Mononuclear cell (primary cell): ENCODE results near the gene UBE2C. TPM values are rescaled to one million over a fixed set of nuclear protein-coding genes. Genes with fewer than 3 reads are reported as not detected.

Experiments
- H3K27me3 ChIP-seq: 2 replicates; pipeline ENCODE4 v1.6.0; 2011; ENCODE audit warnings: low read length, control low read depth; ENCODE audit not compliant: insufficient read depth
- H3K4me1 ChIP-seq: 2 replicates; pipeline ENCODE4 v1.5.1; 2011; ENCODE audit warnings: mild to moderate bottlenecking, low read length, control low read depth; ENCODE audit not compliant: insufficient read depth
- H3K4me3 ChIP-seq: 2 replicates; pipeline ENCODE4 v1.5.1; 2011; ENCODE audit warnings: mild to moderate bottlenecking, low read length, moderate library complexity
- H3K9me3 ChIP-seq: 2 replicates; pipeline ENCODE4 v1.5.1; 2011; ENCODE audit warnings: low read depth, mild to moderate bottlenecking, control low read depth, low read length
- total RNA-seq: library from RNA; depleted of rRNA; stranded (reverse); fragments of >200 nt; gene quantifications from one replicate; pipeline ENCODE4 v1.2.3, GENCODE V29; 2012

Gene UBE2C
- total RNA-seq, 1 donor = 1.6 TPM

- Histone ChIP-seq H3K4me3 (no peak overlapping the region), H3K9me3 (no peaks in the 10 kb centered on the region), H3K4me1 (peaks cover 43% of the 10 kb centered on the region), H3K27me3 (no peaks in the 10 kb centered on the region)
These were observed 22.3 kb downstream of the UBE2C start for GRCh38 chr20:45834797-45835161.

- H3K4me1 ChIP-seq = peaks cover 43% of the 10 kb centered on the region
- H3K27me3 ChIP-seq = no peaks in the 10 kb centered on the region
- H3K4me3 ChIP-seq = no peak overlapping the region
- H3K9me3 ChIP-seq = no peaks in the 10 kb centered on the region
These were observed 22.9 kb downstream of the UBE2C start for GRCh38 chr20:45835329-45835765.

GRCh38 chr20:45835825-45836224, 23.4 kb downstream of the UBE2C start:
- H3K4me3 ChIP-seq = no peak overlapping the region
- H3K27me3 ChIP-seq = no peaks in the 10 kb centered on the region
- peaks cover 43% of the 10 kb centered on the region for H3K4me1 ChIP-seq

GRCh38 chr20:45836841-45837240, 24.4 kb downstream of the UBE2C start:
- Histone ChIP-seq H3K9me3 (no peaks in the 10 kb centered on the region), H3K27me3 (no peaks in the 10 kb centered on the region), H3K4me1 (peaks cover 41% of the 10 kb centered on the region), H3K4me3 (no peak overlapping the region)

More at GRCh38 chr20:45835825-45836224, 23.4 kb downstream of the UBE2C start:
- no peaks in the 10 kb centered on the region for H3K9me3 ChIP-seq

- Histone ChIP-seq H3K27me3 (no peaks in the 10 kb centered on the region), H3K9me3 (no peaks in the 10 kb centered on the region), H3K4me1 (peaks cover 16% of the 10 kb centered on the region), H3K4me3 (no peak overlapping the region)
These were observed 28.3 kb downstream of the UBE2C start for GRCh38 chr20:45840700-45841198.

GRCh38 chr20:45841407-45842129, 29.1 kb downstream of the UBE2C start:
- Histone ChIP-seq H3K4me1 (peaks cover 14% of the 10 kb centered on the region), H3K4me3 (no peak overlapping the region), H3K9me3 (no peaks in the 10 kb centered on the region), H3K27me3 (no peaks in the 10 kb centered on the region)

GRCh38 chr20:45842169-45842812, 29.8 kb downstream of the UBE2C start:
- Histone ChIP-seq H3K4me1 (peaks cover 14% of the 10 kb centered on the region), H3K9me3 (no peaks in the 10 kb centered on the region), H3K4me3 (no peak overlapping the region), H3K27me3 (no peaks in the 10 kb centered on the region)

GRCh38 chr20:45843506-45843905, 31.1 kb downstream of the UBE2C start:
- Histone ChIP-seq H3K9me3 (no peaks in the 10 kb centered on the region), H3K27me3 (no peaks in the 10 kb centered on the region), H3K4me1 (peaks cover 14% of the 10 kb centered on the region), H3K4me3 (no peak overlapping the region)

GRCh38 chr20:45845452-45845851, 33.0 kb downstream of the UBE2C start:
- Histone ChIP-seq H3K4me1 (peaks cover 14% of the 10 kb centered on the region), H3K9me3 (no peaks in the 10 kb centered on the region), H3K27me3 (no peaks in the 10 kb centered on the region), H3K4me3 (no peak overlapping the region)

- H3K4me1 ChIP-seq = no peaks in the 10 kb centered on the region
- no peaks in the 10 kb centered on the region for H3K9me3 ChIP-seq
- no peaks in the 10 kb centered on the region for H3K27me3 ChIP-seq
- H3K4me3 ChIP-seq = no peak overlapping the region
These were observed 36.0 kb downstream of the UBE2C start for GRCh38 chr20:45848421-45848820.

- Histone ChIP-seq H3K9me3 (no peaks in the 10 kb centered on the region), H3K27me3 (no peaks in the 10 kb centered on the region), H3K4me3 (no peak overlapping the region)
These were observed 36.6 kb downstream of the UBE2C start for GRCh38 chr20:45848969-45849582.

GRCh38 chr20:45850238-45850637, 37.8 kb downstream of the UBE2C start:
- H3K9me3 ChIP-seq = no peaks in the 10 kb centered on the region
- no peak overlapping the region for H3K4me3 ChIP-seq
- H3K4me1 ChIP-seq = peaks cover 7% of the 10 kb centered on the region
- H3K27me3 ChIP-seq = no peaks in the 10 kb centered on the region

More at GRCh38 chr20:45848969-45849582, 36.6 kb downstream of the UBE2C start:
- H3K4me1 ChIP-seq = no peaks in the 10 kb centered on the region

GRCh38 chr20:45850926-45851325, 38.5 kb downstream of the UBE2C start:
- Histone ChIP-seq H3K9me3 (no peaks in the 10 kb centered on the region), H3K27me3 (no peaks in the 10 kb centered on the region), H3K4me3 (no peak overlapping the region), H3K4me1 (peaks cover 11% of the 10 kb centered on the region)

GRCh38 chr20:45851501-45851900, 39.1 kb downstream of the UBE2C start:
- no peak overlapping the region for H3K4me3 ChIP-seq
- peaks cover 17% of the 10 kb centered on the region for H3K4me1 ChIP-seq
- no peaks in the 10 kb centered on the region for H3K27me3 ChIP-seq
- H3K9me3 ChIP-seq = no peaks in the 10 kb centered on the region

- H3K27me3 ChIP-seq = no peaks in the 10 kb centered on the region
- H3K4me3 ChIP-seq = no peak overlapping the region
- H3K9me3 ChIP-seq = no peaks in the 10 kb centered on the region
- H3K4me1 ChIP-seq = peaks cover 21% of the 10 kb centered on the region
These were observed 39.9 kb downstream of the UBE2C start for GRCh38 chr20:45852326-45852725.
